Femur (tissue), 1 donor: ENCODE measurements around the gene CYTH4.
A peak's percentile ranks its signal among the peaks of the same experiment; 100 is the strongest.

Experiments used
- DNase-seq: peaks from one replicate; pipeline ENCODE4 v3.0.0-alpha.2; 2017

CYTH4 gene

DNA sequence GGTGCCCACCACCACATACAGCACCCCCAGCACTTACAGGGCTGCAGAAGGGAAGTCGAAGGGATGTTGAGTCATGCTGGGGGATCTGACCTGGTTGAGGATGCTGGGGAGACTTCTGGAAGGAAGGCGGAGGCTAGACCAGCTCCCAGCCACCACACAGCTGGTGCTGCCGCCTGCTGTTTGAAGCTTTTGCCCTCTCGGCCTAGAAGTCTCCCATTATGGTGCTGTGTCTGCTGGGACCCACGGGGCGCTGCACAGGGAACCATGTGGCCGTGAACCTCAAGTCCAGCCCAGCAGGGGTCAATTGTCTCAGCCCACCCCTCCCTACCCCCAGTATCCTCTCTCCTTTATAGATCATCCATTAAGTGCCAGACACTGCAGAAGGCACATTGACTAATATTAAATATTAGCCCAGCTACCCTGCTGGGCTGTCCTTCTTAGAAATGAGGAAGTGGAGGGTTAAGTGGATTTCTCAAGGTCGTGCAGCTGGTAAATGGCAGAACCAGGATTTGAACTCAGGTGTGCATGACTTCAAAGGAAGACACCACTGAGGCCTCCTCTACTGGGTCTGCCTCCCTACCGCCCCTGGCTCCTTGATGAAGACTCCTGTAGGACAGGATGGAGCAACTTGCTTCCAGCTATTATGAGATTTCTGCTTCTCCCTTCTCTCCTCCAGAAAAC is 49.7 kb downstream of the CYTH4 start:
- no peak for DNase-seq

DNA sequence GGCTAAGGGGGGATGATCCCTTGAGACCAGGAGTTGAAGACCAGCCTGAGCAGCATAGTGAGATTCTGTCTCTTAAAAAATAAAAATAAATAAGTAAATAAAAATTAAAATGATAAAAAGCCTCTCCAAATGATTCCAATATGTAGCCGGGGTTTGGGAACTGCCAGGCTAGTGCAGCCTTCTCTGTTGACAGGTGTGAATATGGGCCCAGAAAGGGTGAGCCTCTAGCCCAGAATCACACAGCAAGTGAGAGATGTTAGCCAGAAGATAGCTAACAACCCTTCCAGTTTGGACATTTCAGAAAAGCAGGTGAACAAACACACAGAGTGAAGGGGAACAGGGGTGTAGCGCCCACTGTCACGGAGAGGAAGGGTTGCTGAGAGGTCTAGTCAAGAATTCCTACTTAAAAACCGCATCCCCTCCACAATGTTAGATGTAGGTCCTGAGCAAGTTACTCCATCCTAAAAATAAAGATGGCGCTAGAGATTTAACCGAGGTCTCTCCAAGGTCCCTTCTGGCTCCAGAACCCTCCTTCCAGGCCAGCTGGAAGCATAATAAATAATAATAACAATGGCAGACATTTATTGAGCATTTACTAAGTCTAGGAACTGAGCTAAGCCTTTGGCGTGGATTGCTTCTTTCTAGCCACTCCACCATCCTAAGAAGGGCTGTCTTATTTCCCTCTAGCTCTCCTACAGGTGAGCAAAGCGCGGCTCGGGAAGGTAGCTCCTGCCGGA is 51.6 kb downstream of the CYTH4 start:
- DNase-seq: no peak

DNA sequence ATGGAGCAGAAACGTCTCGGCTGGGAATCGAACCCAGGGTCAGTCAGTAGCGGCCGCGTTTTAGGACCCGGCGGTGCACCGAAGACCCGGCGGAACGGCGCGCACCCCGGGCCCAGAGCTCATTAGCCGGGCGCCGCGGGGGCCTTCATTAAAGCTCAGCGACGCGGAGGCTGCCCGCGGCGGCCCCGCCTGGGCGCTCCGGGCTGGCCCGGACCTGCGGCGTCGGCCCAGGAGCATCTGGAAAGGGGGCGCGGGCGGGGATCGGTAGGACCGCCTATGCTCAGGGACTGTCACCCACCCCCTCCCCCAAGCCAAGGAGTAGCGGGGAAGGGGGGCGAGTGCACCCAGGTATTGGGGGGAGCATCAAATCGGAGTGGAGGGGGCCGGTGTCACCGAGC is 52.2 kb downstream of the CYTH4 start:
- no peak for DNase-seq

DNA sequence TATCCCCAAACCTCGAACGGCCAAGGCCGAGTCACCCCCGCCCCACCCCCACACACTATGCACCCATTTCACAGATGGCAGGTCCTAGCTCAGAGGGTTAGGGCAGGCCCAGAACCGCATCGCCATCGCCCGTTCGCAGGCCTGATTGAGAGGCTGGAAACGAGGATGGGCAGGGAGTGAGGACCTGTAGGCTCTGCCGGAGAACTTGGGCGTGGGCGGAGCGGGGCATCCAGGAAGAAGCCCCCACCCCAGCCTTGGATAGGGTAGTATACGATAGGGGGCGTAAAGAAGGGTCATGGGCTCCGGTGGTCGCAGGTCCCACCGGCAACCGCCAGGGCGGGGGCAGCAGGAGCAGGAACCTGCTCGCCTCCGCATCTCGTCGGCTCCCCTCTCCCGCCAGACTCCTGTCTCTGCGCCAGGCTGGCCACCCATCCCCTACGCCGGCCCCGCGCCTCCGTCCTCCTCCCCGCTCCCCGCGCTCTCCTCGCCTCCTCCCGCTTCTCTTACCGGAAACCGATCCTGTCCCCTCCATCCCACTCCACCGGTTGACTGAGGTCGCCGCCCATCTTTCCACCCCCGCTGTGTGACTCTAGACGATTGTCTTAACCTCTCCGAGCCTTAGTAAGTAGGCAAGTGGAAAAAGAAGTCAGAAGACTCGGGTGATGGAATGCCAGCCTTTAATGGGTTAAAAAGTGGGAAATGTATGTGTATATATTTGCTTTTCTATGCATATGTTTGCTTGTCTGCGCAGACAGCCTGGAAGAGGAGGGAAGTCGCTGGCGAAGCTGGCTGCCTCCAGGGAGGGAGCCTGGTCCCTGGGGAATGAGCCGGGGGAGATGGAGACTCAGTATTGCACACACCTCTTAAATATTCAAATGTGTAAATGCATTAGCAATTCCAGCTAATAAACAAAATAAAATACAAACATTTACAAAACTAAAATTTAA is 52.8 kb downstream of the CYTH4 start:
- no peak for DNase-seq

DNA sequence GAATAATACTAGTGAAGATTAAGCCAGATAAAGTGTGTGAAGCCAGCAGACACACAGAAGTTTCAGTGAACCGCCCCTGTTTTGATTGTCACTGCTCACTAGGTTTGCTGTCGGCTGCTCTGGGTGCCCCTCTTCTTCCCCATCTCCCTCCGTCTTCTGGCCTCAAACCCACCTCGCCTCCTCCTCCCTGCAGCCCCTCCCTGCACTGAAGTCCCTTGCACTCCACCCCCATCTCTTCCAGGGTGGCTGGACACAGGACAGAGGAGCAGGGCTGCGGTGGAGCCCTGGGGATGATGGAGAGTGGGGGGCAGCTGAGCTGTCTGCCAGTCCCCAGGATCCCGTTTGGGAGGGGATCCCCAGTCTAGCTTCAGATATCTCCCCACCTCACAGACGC is 53.5 kb downstream of the CYTH4 start:
- no peak for DNase-seq

DNA sequence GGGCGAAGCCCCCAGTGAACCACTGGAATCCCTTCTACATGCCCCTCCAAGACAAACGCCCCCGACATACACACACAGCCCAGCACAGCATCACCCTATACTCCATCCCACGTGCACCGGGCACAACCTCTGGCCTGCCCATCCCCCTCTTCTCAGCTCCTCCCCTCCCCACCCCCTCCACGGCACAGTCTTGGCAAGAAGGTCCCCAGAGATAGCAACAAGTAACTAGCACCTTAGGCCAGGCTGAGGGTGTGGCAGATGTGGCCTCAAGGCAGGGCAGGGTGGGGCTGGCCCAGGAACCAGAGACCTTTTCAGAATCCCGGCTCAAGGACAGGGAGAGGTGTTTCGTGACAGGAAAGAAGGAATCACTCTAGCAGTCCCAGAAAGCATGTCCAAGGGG is 54.3 kb downstream of the CYTH4 start:
- no peak for DNase-seq

DNA sequence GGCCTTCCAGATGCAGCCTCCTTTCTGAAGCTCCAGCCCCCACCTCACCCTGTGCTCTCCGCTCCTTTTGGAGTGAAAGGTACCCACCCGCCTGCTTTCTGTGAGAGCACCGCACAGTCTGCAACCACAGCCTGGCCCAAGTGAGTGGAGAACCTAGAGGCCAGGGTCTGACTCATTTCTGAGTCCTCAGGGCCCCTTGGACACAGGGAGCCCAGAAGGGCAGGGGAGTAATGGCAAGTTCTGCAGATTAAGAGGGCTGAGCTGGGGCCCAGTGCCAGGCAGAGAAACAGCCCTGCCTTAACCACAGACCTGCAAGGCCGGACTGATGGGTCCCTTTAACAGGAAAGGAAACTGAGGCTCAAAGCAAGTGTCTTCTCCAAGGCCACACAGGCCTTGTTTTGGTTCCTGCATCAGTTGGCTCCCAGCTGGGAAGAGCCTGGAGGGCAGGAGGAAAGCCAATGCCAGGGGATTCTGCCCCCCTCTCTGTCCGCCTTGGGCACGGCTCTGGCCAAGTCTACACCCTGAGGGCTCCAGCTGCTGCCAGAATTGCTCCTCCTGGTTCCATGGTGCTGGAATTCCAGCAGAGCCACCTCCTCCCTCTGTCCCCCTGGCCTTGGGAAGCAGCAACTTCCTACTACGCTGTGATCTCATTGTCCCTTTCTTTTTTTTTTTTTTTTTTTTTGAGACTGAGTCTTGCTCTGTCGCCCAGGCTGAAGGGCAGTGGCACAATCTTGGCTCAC is 55.1 kb downstream of the CYTH4 start:
- no peak for DNase-seq

DNA sequence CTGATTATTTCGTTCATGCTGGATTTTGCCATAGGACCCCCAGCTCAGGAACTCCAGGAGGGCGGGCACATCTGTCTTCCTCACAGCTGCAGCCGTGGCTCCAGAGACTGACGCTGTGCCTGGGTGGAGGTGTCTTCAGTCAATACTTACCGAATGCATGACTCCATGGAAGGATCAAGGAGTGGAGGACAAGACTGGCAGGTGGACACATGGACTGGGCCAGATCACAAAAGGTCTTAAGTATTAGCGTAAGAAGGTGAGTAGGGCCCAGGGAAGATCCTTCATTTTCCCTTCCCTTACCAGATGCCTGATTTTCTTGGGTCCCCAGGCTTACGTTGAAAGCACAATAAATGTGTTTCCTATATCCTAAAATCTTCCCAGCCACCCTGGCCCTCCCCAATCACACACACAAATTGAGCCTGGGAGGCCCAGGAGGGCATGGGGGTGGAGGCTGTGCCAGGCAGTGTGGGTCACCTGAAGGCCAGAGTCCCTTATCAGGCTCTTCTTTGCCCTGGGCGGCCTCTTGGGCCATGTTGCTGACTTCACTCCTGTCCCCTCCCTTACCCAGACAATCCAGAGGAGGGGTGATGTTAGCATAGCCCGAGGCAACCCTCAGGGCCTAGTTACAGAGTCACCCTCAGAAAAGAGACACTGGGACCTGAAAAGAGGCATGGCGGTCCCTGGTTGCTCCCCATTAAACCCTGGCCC is 56.4 kb downstream of the CYTH4 start:
- no peak for DNase-seq

DNA sequence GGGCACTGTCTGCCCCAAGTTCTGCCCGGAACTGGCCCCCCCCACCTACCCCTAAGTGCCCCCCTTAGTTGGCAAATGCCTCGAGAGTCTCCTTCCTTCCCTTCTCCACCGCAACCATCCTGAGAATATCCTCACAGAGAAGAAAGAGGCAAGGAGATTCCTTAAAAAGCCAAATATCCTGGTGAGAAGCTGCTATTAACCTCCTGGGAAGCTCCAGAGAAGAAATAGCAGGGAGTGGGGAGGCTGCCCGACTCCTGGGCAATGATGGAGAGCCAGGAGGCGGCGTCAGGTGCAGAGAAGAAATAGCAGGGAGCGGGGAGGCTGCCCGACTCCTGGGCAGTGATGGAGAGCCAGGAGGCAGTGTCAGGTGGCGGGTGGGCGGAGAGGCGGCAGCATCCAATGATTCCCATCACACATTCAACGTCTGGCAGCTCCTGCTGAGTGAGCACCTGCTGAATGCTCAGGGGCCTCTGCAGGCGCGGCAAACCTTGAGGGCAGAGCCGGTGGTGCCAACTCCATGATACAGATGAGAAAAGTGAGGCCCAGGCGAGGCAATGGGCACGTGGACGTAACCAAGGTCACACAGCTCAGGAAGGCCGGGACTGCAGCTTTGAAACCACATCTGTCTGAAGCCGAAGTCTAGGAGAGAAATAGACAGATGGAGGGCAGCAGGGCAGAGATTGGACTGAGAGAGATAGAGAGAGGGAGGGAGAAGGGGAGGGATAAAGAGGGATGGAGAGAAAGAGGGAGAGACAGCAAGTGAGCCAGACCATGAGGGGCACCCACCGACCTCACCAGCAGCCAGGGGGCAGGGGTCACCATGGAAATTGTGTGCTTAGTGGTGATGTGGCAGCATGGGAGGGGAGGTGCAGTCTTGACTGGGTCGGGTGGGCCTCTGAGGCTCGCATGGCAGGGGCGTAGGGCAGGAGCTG is 58.3 kb downstream of the CYTH4 start:
- no peak for DNase-seq

DNA sequence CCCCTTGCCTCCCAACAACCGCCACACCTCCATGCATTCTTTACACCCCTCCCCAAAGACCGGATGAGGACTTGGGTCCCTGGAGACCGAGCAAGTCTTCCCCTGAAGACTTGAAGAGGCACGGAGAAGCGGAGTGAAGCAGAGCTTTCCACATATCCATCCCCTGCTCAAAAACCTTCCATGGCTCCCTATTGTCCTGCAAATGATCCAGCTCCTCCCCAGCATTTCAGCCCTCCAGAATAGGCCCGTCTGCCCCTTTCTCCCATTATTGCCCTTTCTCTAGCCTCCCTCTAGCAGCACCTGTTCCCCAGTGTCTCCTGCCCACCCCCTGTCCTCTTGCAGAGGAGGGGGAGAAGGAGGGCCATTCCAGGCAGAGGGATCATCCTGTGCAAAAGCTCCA is 59.8 kb downstream of the CYTH4 start:
- no peak for DNase-seq

DNA sequence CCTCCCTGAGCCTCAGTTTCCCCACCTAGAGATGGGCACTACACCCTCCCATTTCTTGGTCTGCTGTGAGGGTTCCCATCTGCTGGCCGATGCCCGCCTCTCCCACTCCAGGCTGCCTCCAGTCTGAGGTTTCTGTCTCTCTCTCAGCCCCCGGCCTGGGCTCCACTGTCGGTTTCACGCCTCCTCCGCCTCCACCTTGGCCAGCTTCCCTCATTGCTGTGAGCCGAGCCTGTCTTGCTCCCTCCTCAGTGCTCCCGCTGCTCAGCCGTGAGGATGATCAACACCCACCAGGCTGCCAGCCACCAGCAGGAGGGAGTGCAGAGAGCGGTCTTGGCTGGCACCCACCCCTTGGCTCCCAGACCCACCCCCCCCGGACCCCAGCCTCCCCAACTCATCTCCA is 61.0 kb downstream of the CYTH4 start:
- DNase-seq: no peak

DNA sequence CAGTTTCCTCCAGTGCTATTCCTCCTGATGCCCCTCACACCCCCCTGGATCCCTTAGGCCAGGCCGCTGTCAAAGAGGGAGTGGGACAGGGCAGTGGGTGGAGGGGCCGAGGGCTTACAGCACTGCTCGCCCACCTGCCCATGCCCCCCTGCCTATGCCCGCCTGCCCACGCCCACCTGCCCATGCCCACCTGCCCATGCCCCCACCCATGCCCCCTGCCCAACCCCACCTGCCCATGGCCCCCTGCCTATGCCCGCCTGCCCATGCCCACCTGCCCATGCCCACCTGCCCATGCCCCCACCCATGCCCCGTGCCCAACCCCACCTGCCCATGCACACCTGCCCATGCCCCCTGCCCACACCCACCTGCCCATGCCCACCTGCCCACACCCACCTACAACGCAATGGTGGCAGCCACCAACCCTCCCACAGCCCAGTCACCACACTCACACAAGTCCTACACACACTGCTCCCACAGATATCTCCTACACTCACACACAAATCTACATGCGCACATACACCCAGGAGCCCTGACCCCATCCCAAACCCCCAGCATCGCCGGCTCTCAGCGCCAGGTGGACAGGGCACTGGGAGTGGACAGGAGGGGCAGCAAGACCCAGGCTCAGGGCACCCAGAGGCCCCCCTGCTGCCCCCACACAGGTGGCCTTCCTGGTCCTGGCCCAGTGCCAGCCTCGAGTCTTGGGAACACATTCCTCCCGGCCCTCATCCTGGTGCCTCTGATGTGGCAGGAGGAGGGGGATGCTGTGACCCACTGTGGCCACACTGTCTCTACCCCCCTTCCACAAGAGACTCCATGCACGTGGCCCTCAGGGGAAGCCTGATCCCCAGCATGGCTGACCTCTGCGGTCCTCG is 61.8 kb downstream of the CYTH4 start:
- DNase-seq: no peak

DNA sequence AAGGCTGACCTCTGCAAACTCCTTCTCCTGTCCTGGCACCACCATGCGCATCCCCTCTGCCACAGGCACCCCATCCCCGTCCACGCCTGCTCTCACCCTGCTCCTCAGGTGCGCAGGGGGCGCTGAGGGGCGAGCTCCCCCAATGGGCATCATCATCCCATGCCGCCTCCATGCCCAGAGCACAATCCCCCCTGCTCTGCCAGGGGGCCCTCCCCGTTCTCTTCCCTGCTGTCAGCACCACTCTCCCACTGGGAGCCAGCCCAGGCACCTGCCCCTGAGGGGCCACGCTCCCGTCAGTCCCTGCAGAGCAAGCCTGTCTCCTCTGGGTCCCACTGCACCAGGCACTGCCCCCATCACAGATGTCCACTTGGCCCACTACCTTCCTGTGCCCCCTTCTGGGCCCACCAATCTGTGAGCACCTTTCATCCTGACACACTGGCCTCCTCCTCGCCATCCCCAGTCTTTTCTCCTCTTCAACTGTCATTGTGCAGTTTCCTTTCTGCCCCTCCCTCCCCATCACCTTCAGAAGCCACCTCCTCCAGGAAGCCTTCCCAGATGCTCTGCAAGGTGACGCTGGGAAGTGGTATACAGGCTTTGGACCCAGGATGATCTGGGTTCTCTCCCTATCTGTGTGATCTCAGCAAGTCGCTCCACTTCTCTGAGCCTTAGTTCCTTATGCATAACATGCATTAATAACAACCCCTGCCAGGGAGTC is 62.6 kb downstream of the CYTH4 start:
- no peak for DNase-seq

DNA sequence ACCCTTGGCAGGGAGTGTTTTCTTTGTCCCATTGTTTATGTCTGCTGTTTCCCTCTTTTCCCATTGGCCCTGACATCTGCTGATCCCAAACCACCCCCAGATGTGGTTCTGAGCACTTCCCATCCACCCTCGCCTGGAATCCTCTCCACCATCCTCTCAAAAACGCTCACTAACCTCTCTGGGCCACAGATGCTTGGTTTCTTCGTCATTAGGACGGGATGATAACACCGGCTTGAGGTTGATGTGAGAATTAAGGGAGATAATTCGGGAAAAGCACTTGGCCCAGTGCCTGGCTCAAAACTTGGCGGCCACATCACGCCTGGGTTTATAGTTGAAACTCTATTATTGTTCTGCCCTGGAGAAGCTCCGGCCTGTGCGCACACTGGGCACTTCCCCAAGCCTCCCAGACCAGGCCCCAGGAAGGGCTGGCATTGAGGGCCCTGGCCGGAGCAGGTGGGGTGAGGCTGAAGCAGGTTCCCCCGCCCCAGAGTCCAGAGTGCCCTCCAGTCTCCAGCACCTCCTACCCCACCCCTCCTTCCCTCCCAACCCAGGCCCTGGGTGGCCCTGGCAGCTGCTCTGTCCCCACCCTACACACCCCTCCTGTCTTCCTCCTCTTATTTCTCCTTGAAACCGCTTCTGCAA is 63.7 kb downstream of the CYTH4 start:
- peak; percentile 57 for DNase-seq

DNA sequence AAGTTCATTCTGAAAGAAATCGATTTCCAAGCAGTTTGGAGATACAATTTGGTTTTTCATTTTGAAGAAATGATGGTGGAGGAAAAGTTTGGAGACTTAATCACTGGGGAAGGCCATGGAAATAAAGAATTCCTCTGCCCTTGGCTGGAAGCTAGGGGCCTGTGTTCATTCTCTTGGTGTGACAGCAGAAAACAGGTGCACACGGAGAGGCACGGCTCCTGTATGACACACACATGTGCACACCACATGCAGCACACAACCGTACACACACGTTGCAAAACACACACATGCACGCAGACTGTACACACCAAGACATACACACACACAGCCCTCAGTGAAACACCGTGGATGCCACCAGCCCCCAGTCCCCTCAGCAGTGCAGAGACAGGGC is 64.2 kb downstream of the CYTH4 start:
- DNase-seq: no peak

DNA sequence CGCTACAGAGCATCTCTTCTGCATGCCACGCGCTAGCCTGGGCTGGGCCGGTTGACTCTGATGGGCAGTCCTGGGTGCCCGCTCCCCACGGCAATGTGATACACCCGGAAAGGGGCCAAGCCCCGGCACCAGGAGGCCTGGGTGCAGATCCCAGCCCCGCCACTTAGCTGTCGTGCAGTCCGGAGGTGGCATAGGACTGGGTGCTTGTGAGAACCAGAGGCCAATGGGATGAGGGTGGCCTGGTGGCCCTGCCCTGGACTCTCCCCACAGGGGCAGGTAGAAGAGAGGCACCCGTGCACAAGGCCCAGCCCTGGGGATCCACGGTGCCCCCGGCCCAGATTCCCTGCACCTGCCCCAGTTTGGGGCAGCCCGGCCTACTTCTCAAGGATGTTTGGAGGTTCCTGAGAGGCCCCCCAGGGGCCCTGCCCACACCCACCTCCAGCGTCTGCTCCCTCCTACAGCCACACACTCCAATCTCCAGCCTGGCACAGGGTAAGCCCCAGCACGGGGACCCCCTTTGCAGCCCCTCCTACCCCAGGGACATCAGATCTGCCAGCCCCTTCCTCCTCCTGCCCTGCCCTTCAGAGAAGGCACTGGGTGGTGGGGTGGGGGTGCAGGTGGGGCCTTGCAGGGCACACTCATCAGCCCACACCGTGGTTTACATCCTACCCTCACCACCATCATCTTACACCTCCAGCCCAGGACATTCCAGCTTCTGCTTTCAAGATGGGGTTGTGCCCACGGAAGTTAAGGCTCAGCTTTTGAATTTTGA is 66.9 kb downstream of the CYTH4 start:
- DNase-seq: no peak

DNA sequence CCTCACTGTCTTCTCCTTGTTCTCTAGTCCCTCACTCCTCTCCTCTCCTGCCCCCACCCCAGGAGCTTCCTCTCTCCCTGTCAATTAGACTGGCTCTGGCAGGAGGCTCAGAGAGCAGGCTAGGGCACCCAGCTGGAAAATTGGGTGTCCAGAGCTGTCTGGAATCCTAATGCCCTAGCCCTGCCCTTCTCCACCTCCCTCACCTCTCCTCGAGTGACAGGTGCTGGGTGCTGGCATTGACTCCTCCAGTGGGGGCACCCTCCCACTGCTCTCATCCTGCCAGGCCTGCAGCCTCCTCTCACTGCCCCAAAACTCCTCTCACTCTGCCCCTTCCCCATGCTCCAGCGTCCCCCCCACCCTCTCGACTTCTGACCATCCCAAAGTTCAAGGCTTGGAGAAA is 68.9 kb downstream of the CYTH4 start:
- DNase-seq: no peak

DNA sequence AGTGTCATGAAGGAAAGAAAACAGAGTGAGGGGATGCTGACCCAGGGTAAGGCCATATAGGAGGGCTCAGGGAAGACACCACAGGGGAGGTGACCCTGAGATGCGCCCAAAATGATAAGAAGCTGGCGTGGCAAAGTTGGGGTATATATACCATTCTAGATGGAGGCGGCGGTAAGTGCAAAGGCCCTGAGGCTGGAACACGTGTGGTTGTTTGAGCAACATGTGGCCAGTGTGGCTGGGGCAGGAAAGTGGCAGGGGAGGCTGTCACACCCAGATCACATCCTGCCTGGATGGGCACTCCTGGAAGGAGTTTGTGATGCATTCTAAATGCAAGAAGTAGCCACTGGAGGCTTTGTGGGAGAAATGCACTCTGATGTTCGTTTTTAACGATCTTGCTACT is 70.2 kb downstream of the CYTH4 start:
- DNase-seq: no peak
